Measurements from ENCODE around the gene EPB41L4B.

EPB41L4B gene

DNA sequence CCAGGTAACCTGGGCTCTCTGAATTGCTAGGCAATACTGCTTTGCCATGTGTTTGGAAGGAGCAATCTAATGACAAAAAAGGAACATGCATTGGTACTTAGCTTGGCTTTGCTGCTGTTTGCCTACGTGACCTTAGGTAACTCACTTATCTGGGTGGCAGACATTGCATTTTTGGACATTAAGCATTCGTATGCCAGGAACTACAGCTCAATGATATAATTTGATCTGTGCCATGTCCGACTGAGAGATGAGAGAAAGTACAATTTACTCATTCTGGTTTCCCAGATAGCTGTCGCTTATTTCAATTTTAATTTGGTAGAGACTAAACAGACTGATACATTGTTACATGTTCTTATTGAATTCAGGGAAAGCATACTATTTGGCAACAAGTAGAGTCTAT lies 90.6 kb downstream of the EPB41L4B start (continued):
- TF ChIP-seq, protein P1, sequence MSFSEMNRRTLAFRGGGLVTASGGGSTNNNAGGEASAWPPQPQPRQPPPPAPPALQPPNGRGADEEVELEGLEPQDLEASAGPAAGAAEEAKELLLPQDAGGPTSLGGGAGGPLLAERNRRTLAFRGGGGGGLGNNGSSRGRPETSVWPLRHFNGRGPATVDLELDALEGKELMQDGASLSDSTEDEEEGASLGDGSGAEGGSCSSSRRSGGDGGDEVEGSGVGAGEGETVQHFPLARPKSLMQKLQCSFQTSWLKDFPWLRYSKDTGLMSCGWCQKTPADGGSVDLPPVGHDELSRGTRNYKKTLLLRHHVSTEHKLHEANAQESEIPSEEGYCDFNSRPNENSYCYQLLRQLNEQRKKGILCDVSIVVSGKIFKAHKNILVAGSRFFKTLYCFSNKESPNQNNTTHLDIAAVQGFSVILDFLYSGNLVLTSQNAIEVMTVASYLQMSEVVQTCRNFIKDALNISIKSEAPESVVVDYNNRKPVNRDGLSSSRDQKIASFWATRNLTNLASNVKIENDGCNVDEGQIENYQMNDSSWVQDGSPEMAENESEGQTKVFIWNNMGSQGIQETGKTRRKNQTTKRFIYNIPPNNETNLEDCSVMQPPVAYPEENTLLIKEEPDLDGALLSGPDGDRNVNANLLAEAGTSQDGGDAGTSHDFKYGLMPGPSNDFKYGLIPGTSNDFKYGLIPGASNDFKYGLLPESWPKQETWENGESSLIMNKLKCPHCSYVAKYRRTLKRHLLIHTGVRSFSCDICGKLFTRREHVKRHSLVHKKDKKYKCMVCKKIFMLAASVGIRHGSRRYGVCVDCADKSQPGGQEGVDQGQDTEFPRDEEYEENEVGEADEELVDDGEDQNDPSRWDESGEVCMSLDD (tag by site-specific recombination; IDR thresholded peaks at IDR 0.05) = no peak
- no peak for TF ChIP-seq ZNF223 (tag by site-specific recombination; IDR thresholded peaks at IDR 0.05)
- no peak for TF ChIP-seq ZNF514 (tag by site-specific recombination; IDR thresholded peaks at IDR 0.05)
- TF ChIP-seq ZNF404 (tag by site-specific recombination; IDR thresholded peaks at IDR 0.05) = no peak
- no peak for TF ChIP-seq ZSCAN30 (tag by site-specific recombination; IDR thresholded peaks at IDR 0.05)
- TF ChIP-seq ZNF140 (tag by site-specific recombination; IDR thresholded peaks at IDR 0.05) = no peak
- TF ChIP-seq ZNF354C (tag by site-specific recombination; IDR thresholded peaks at IDR 0.05; ENCODE audit: borderline replicate concordance, low read depth) = no peak
- TF ChIP-seq, protein P2, sequence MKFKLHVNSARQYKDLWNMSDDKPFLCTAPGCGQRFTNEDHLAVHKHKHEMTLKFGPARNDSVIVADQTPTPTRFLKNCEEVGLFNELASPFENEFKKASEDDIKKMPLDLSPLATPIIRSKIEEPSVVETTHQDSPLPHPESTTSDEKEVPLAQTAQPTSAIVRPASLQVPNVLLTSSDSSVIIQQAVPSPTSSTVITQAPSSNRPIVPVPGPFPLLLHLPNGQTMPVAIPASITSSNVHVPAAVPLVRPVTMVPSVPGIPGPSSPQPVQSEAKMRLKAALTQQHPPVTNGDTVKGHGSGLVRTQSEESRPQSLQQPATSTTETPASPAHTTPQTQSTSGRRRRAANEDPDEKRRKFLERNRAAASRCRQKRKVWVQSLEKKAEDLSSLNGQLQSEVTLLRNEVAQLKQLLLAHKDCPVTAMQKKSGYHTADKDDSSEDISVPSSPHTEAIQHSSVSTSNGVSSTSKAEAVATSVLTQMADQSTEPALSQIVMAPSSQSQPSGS (tag by site-specific recombination; IDR thresholded peaks at IDR 0.05; ENCODE audit: low read depth) = no peak
- no peak for TF ChIP-seq ZNF664 (tag by site-specific recombination; IDR thresholded peaks at IDR 0.05)

DNA sequence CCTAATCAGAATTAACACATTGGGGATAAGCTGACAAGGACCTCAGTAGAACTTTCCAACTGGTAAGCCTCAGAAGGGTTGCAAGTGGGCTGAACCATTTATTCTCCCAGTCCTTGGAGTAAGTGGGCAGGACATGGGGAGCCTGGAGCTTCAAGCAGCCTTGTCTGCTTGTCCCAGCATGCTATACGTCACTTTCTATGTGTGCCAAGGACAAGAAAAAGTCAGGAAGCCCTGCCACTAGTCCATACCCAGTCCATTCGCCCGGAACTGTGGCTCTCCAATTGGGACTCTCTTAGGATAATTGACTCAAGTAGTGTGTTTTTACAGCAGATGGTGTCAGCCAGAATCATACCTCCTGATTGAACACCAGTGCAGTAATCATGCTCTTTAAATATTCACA lies 91.2 kb downstream of the EPB41L4B start:
- no peaks in the 10 kb centered on the region for H3K9me3 ChIP-seq (ENCODE audit: control insufficient read depth, insufficient read depth, low read depth, low read length)
- POLR2A ChIA-PET = no interaction called here
- no peaks in the 10 kb centered on the region for H3K36me3 ChIP-seq (ENCODE audit: control insufficient read depth in 2 of 2, insufficient read depth in 1 of 2, low read length in 2 of 2)
- no peak overlapping the region for H3K4me3 ChIP-seq (ENCODE audit: low read depth, low read length)
- CTCF ChIA-PET = interaction anchor here (0.7 to 2.4 kb wide), 3 partner anchors 14 to 211 kb away, joined by 3 to 11 read pairs (median 6); no protein-coding TSS in a partner anchor
- no peak for TF ChIP-seq ZNF626 (tag by site-specific recombination; IDR thresholded peaks at IDR 0.05)
- no peak for TF ChIP-seq ZNF664 (tag by site-specific recombination; IDR thresholded peaks at IDR 0.05)
- TF ChIP-seq ZNF112 (tag by site-specific recombination; IDR thresholded peaks at IDR 0.05) = no peak
- TF ChIP-seq YY1 (tag by site-specific recombination; IDR thresholded peaks at IDR 0.05) = no peak
- no peak for TF ChIP-seq ZNF394 (tag by site-specific recombination; IDR thresholded peaks at IDR 0.05; ENCODE audit: borderline replicate concordance)
- TF ChIP-seq KLF8 (tag by site-specific recombination; IDR thresholded peaks at IDR 0.05) = no peak
- TF ChIP-seq ZBTB21 (tag by site-specific recombination; IDR thresholded peaks at IDR 0.05) = no peak
- TF ChIP-seq, protein P3, sequence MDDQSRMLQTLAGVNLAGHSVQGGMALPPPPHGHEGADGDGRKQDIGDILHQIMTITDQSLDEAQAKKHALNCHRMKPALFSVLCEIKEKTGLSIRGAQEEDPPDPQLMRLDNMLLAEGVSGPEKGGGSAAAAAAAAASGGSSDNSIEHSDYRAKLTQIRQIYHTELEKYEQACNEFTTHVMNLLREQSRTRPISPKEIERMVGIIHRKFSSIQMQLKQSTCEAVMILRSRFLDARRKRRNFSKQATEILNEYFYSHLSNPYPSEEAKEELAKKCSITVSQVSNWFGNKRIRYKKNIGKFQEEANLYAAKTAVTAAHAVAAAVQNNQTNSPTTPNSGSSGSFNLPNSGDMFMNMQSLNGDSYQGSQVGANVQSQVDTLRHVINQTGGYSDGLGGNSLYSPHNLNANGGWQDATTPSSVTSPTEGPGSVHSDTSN (CRISPR knock-in tag; IDR thresholded peaks at IDR 0.05) = no peak
- no peak for TF ChIP-seq ZNF658 (tag by site-specific recombination; IDR thresholded peaks at IDR 0.05)
- TF ChIP-seq KLF7 (tag by site-specific recombination; IDR thresholded peaks at IDR 0.05; ENCODE audit: borderline replicate concordance) = no peak
- TF ChIP-seq GLIS1 (tag by site-specific recombination; IDR thresholded peaks at IDR 0.05) = no peak
- no peak for TF ChIP-seq ZBTB8A (tag by site-specific recombination; IDR thresholded peaks at IDR 0.05)
- TF ChIP-seq, protein P4, sequence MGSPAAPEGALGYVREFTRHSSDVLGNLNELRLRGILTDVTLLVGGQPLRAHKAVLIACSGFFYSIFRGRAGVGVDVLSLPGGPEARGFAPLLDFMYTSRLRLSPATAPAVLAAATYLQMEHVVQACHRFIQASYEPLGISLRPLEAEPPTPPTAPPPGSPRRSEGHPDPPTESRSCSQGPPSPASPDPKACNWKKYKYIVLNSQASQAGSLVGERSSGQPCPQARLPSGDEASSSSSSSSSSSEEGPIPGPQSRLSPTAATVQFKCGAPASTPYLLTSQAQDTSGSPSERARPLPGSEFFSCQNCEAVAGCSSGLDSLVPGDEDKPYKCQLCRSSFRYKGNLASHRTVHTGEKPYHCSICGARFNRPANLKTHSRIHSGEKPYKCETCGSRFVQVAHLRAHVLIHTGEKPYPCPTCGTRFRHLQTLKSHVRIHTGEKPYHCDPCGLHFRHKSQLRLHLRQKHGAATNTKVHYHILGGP (tag by site-specific recombination; IDR thresholded peaks at IDR 0.05) = no peak
- no peak for TF ChIP-seq ZNF654 (tag by site-specific recombination; IDR thresholded peaks at IDR 0.05; ENCODE audit: low read depth)
- H3K27ac ChIP-seq (ENCODE audit: extremely low read depth, low read depth, low read length) = no peak overlapping the region
- H3K4me1 ChIP-seq (ENCODE audit: control insufficient read depth, insufficient read depth, low read length) = no peaks in the 10 kb centered on the region

Data from HEK293 (cell line).